Renal pelvis (tissue), 4 donors: ENCODE results near the gene LZTS2. TPM values are rescaled to one million over a fixed set of nuclear protein-coding genes. Genes with fewer than 3 reads are reported as not detected.

Experiments used
- DNase-seq: peaks from one replicate; pipeline ENCODE4 v3.0.0-alpha.2; 2013
- polyA plus RNA-seq, 3 donors: library from polyadenylated mRNA; unstranded; fragments of 120-200 nt; gene quantifications; one replicate each; pipeline ENCODE4 v1.2.1, GENCODE V29; 2013; ENCODE audit not compliant: insufficient read length in 3 of 3

The LZTS2 gene
- polyA plus RNA-seq, 3 donors, result 70.0 to 80.1 (median 76.2) TPM

GRCh38 chr10:100993986-100994708 lies 5.5 kb upstream of the LZTS2 start:
- DNase-seq, result no peak

GRCh38 chr10:100995181-100995580 lies 4.4 kb upstream of the LZTS2 start:
- no peak for DNase-seq

GRCh38 chr10:100996678-100997359 lies 2.8 kb upstream of the LZTS2 start:
- DNase-seq, result no peak

- DNase-seq, result no peak
These were observed 2.0 kb upstream of the LZTS2 start for GRCh38 chr10:100997360-100998182.

- DNase-seq, result peak; percentile 90
These were observed 1.2 kb upstream of the LZTS2 start for GRCh38 chr10:100998183-100998990.

- DNase-seq, result no peak
These were observed 442 bp upstream of the LZTS2 start for GRCh38 chr10:100998991-100999741.

- DNase-seq, result no peak
These were observed 713 bp downstream of the LZTS2 start for GRCh38 chr10:101000127-101000914.

- DNase-seq, result peak; percentile 82
These were observed 1.5 kb downstream of the LZTS2 start for GRCh38 chr10:101000915-101001658.

- no peak for DNase-seq
These were observed 2.0 kb downstream of the LZTS2 start for GRCh38 chr10:101001659-101002035.

GRCh38 chr10:101002456-101002855 lies 2.8 kb downstream of the LZTS2 start:
- no peak for DNase-seq

- DNase-seq, result no peak
These were observed 4.1 kb downstream of the LZTS2 start for GRCh38 chr10:101003639-101004206.

GRCh38 chr10:101005361-101005760 lies 5.8 kb downstream of the LZTS2 start:
- no peak for DNase-seq

- DNase-seq, result no peak
These were observed 6.4 kb downstream of the LZTS2 start for GRCh38 chr10:101005869-101006567.

- DNase-seq, result no peak
These were observed 7.0 kb downstream of the LZTS2 start for GRCh38 chr10:101006593-101007098.

- no peak for DNase-seq
These were observed 7.6 kb downstream of the LZTS2 start for GRCh38 chr10:101007099-101007711.

- DNase-seq, result no peak
These were observed 8.6 kb downstream of the LZTS2 start for GRCh38 chr10:101007915-101008822.
